PC-3 (cell line): ENCODE data around the gene HMGB4. TPM values are rescaled to one million over a fixed set of nuclear protein-coding genes. Genes with fewer than 3 reads are reported as not detected.

Experiments used
- ATAC-seq: fragments of 200-7000 bp; cut with Tn5 transposase; 2 replicates; pipeline ENCODE4 v1.9.1; 2020; ENCODE audit warnings: mild to moderate bottlenecking, moderate library complexity
- BruUV-seq: library from RNA; stranded (reverse); fragments of 400-500 nt; replicated peaks from 2 replicates; lab custom pipeline; 2021; lab: Mats Ljungman, UMichigan
- CTCF ChIA-PET: fragments of 300-600 bp; sonication (Branson Sonifier 250); formaldehyde crosslinking; loops from one replicate; lab custom pipeline; 2022; ENCODE audit warnings: antibody characterized with exemption; lab: Charles Lee
- POLR2A ChIA-PET: fragments of 300-600 bp; sonication (Branson Sonifier 250); formaldehyde crosslinking; loops from one replicate; lab custom pipeline; 2022; ENCODE audit warnings: antibody characterized with exemption; ENCODE audit not compliant: unreplicated experiment; lab: Charles Lee
- DNase-seq: peaks from one replicate; pipeline ENCODE4 v3.0.0-alpha.2; 2015
- H2AFZ ChIP-seq: fragments of 300-600 bp; sonication (generic); 2 replicates; pipeline ENCODE4 v1.6.0; 2016; ENCODE audit warnings: antibody characterized with exemption, low read length
- H3F3A ChIP-seq: fragments of 300-600 bp; sonication (generic); one replicate; pipeline ENCODE4 v1.6.0; 2017; ENCODE audit warnings: antibody characterized with exemption, low read length, control low read depth, mild to moderate bottlenecking; ENCODE audit not compliant: unreplicated experiment
- H3K27ac ChIP-seq: fragments of 300-600 bp; sonication (generic); 2 replicates; pipeline ENCODE4 v1.5.1; 2016; ENCODE audit warnings: mild to moderate bottlenecking, low read length
- H3K27me3 ChIP-seq: fragments of 300-600 bp; sonication (generic); 2 replicates; pipeline ENCODE4 v1.6.1; 2016; ENCODE audit warnings: low read length, mixed read lengths
- H3K36me3 ChIP-seq: fragments of 300-600 bp; sonication (generic); 2 replicates; pipeline ENCODE4 v1.6.1; 2016; ENCODE audit warnings: low read depth, mixed run types, low read length, mixed read lengths
- H3K4me1 ChIP-seq: fragments of 300-600 bp; sonication (generic); 2 replicates; pipeline ENCODE4 v1.5.1; 2016; ENCODE audit warnings: low read length; ENCODE audit not compliant: insufficient read depth
- H3K4me2 ChIP-seq: fragments of 300-600 bp; sonication (generic); 2 replicates; pipeline ENCODE4 v1.6.0; 2016; ENCODE audit warnings: low read length
- H3K4me3 ChIP-seq: fragments of 300-600 bp; sonication (generic); 2 replicates; pipeline ENCODE4 v1.5.1; 2016; ENCODE audit warnings: mild to moderate bottlenecking, low read length, mixed read lengths
- H3K79me2 ChIP-seq: fragments of 300-600 bp; sonication (generic); 2 replicates; pipeline ENCODE4 v1.6.1; 2017; ENCODE audit warnings: low read length, mixed read lengths
- H3K9ac ChIP-seq: fragments of 300-600 bp; sonication (generic); 2 replicates; pipeline ENCODE4 v1.6.0; 2016; ENCODE audit warnings: mild to moderate bottlenecking, low read length
- H3K9me2 ChIP-seq: fragments of 300-600 bp; sonication (generic); replicated peaks from 2 replicates; pipeline ENCODE4 v1.6.1; 2016; ENCODE audit warnings: mixed run types, low read length, mixed read lengths
- H3K9me3 ChIP-seq: fragments of 300-600 bp; sonication (generic); 2 replicates; pipeline ENCODE4 v1.6.1; 2016; ENCODE audit warnings: low read length, mixed read lengths
- H4K20me1 ChIP-seq: fragments of 300-600 bp; sonication (generic); 2 replicates; pipeline ENCODE4 v1.6.1; 2016; ENCODE audit warnings: low read length, mixed read lengths
- EZH2 ChIP-seq: fragments of 300-600 bp; sonication (generic); IDR thresholded peaks from one replicate; pipeline ENCODE4 v1.6.1; 2017; ENCODE audit warnings: antibody characterized with exemption, mild to moderate bottlenecking, low read length; ENCODE audit not compliant: unreplicated experiment
- EZH2phosphoT487 ChIP-seq: fragments of 300-600 bp; sonication (generic); IDR thresholded peaks from 2 replicates; pipeline ENCODE4 v1.6.1; 2018; ENCODE audit warnings: mild to moderate bottlenecking, antibody characterized with exemption, low read length, borderline replicate concordance
- intact Hi-C: fragments of 100-400 bp; cut with micrococcal nuclease; formaldehyde crosslinking; loops from 2 replicates; pipeline ENCODE4 v1.9.0; 2023
- total RNA-seq: library from RNA; depleted of rRNA; stranded (reverse); fragments of >200 nt; gene quantifications from 2 replicates; pipeline ENCODE4 v1.2.3, GENCODE V29; 2014
- TF ChIP-seq, protein P1 (sequence below): fragments of 300-600 bp; sonication (generic); conservative IDR thresholded peaks from 2 replicates; pipeline ENCODE4 v1.5.1; 2017; ENCODE audit warnings: antibody characterized with exemption, low read depth, mild to moderate bottlenecking, low read length

Gene HMGB4
- total RNA-seq, 1 experiment from 2014 or later: not detected

GRCh38 chr1:33905241-33905640 lies 41.4 kb downstream of the HMGB4 start:
- DNase-seq (no peak), ATAC-seq (no peak)
- POLR2A ChIA-PET: no interaction called here
- Histone ChIP-seq H3K4me2 (no peak overlapping the region), H3K27ac (no peak overlapping the region), H3K4me3 (no peak overlapping the region), H4K20me1 (no peaks in the 10 kb centered on the region), H3K27me3 (no peaks in the 10 kb centered on the region), H3K36me3 (no peaks in the 10 kb centered on the region), H3K4me1 (no peaks in the 10 kb centered on the region), H3K9ac (no peak overlapping the region), H3K9me3 (no peaks in the 10 kb centered on the region), H2AFZ (no peak overlapping the region), H3F3A (no peaks in the 10 kb centered on the region), H3K79me2 (no peaks in the 10 kb centered on the region), H3K9me2 (no peaks in the 10 kb centered on the region)
- no TSS peak for BruUV-seq
- CTCF ChIA-PET: no interaction called here
- TF ChIP-seq EZH2 (no peak), EZH2phosphoT487 (no peak)
- TF ChIP-seq, protein P1, sequence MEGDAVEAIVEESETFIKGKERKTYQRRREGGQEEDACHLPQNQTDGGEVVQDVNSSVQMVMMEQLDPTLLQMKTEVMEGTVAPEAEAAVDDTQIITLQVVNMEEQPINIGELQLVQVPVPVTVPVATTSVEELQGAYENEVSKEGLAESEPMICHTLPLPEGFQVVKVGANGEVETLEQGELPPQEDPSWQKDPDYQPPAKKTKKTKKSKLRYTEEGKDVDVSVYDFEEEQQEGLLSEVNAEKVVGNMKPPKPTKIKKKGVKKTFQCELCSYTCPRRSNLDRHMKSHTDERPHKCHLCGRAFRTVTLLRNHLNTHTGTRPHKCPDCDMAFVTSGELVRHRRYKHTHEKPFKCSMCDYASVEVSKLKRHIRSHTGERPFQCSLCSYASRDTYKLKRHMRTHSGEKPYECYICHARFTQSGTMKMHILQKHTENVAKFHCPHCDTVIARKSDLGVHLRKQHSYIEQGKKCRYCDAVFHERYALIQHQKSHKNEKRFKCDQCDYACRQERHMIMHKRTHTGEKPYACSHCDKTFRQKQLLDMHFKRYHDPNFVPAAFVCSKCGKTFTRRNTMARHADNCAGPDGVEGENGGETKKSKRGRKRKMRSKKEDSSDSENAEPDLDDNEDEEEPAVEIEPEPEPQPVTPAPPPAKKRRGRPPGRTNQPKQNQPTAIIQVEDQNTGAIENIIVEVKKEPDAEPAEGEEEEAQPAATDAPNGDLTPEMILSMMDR: no peak
- intact Hi-C loops: no loop called here

GRCh38 chr1:33906156-33906555 lies 42.3 kb downstream of the HMGB4 start:
- intact Hi-C loops: no loop called here
- CTCF ChIA-PET: no interaction called here
- POLR2A ChIA-PET: no interaction called here

DNA sequence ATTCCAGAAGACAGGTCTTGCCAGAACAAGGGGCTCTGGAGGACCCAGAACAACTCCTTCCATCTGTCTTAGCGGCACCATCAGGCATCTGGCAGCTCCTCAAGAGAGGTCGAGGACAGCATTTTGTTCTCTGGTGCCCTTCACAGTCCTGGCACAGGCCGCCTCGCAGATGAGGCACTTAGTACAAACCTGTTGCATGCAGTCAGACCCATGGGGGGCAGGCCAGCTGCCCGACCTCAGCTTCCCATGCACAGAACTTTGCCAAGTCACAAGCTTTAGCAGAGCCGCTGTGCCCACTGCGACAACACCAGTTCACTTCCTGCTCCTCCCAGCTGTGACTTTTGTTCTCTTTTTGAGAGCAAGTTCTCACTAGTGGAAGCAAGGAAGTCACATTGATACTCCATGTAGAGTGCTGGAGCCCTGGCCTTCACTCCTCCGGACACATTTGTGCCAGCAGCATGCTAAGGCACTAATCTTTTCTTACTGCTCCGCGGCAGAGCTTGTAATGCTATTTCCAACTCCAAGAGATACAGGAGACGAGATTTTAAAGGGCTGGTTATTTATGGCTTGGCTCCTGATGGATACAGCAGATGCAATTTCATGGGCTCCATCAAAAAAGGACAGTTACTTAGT lies 44.6 kb downstream of the HMGB4 start:
- CTCF ChIA-PET: no interaction called here
- no peak overlapping the region for H2AFZ ChIP-seq
- no TSS peak for BruUV-seq
- no peaks in the 10 kb centered on the region for H3K9me2 ChIP-seq
- H3K79me2 ChIP-seq: no peaks in the 10 kb centered on the region
- no peak overlapping the region for H3K9ac ChIP-seq
- no peaks in the 10 kb centered on the region for H3K9me3 ChIP-seq
- ATAC-seq: no peak
- DNase-seq: no peak
- H3K4me1 ChIP-seq: no peaks in the 10 kb centered on the region
- intact Hi-C loops: no loop called here
- no peaks in the 10 kb centered on the region for H3F3A ChIP-seq
- H4K20me1 ChIP-seq: no peaks in the 10 kb centered on the region
- no peak overlapping the region for H3K27ac ChIP-seq
- TF ChIP-seq EZH2phosphoT487: no peak
- no peak for TF ChIP-seq EZH2
- TF ChIP-seq, protein P1: no peak
- H3K4me3 ChIP-seq: no peak overlapping the region
- no peaks in the 10 kb centered on the region for H3K27me3 ChIP-seq
- H3K36me3 ChIP-seq: no peaks in the 10 kb centered on the region
- POLR2A ChIA-PET: no interaction called here
- no peak overlapping the region for H3K4me2 ChIP-seq

More at GRCh38 chr1:33906156-33906555, 42.3 kb downstream of the HMGB4 start:
- Histone ChIP-seq H3K36me3 (no peaks in the 10 kb centered on the region), H3K9me3 (no peaks in the 10 kb centered on the region), H3F3A (no peaks in the 10 kb centered on the region), H3K79me2 (no peaks in the 10 kb centered on the region), H3K4me3 (no peak overlapping the region), H3K4me2 (no peak overlapping the region), H4K20me1 (no peaks in the 10 kb centered on the region), H3K9ac (no peak overlapping the region), H3K27ac (no peak overlapping the region), H2AFZ (no peak overlapping the region), H3K9me2 (no peaks in the 10 kb centered on the region), H3K4me1 (no peaks in the 10 kb centered on the region), H3K27me3 (no peaks in the 10 kb centered on the region)
- DNase-seq (no peak), ATAC-seq (no peak)
- no peak for TF ChIP-seq EZH2
- TF ChIP-seq, protein P1: no peak
- TF ChIP-seq EZH2phosphoT487: no peak
- BruUV-seq: no TSS peak
